HUES6 (cell line): ENCODE results near the gene EPB41L5.
"Not testable (repeated sequence)": the region's sequence is repeated elsewhere in the genome, so short reads cannot be mapped to it uniquely, and the experiment has no call there.

Experiments
- H3K27ac ChIP-seq: 2 replicates; pipeline ENCODE4 v1.7.0; 2013; ENCODE audit warnings: low read depth, mild to moderate bottlenecking, low read length, inconsistent platforms
- H3K27me3 ChIP-seq: 2 replicates; pipeline ENCODE4 v1.6.1; 2013; ENCODE audit warnings: low read length; ENCODE audit not compliant: control insufficient read depth, insufficient read depth
- H3K36me3 ChIP-seq: 2 replicates; pipeline ENCODE4 v1.6.1; 2013; ENCODE audit warnings: low read length; ENCODE audit not compliant: control insufficient read depth, insufficient read depth
- H3K4me1 ChIP-seq: 2 replicates; pipeline ENCODE4 v1.6.1; 2013; ENCODE audit warnings: low read length; ENCODE audit not compliant: control insufficient read depth, insufficient read depth
- H3K4me3 ChIP-seq: 2 replicates; pipeline ENCODE4 v1.5.1; 2013; ENCODE audit warnings: low read depth, low read length
- H3K9ac ChIP-seq: one replicate; pipeline ENCODE4 v1.6.1; 2013; ENCODE audit warnings: mild to moderate bottlenecking, low read length
- H3K9me3 ChIP-seq: 2 replicates; pipeline ENCODE4 v1.6.1; 2013; ENCODE audit warnings: low read depth, low read length; ENCODE audit not compliant: control insufficient read depth, insufficient read depth

The EPB41L5 gene

GRCh38 chr2:120053891-120054290, 41.0 kb downstream of the EPB41L5 start:
- H3K9ac ChIP-seq = no peak overlapping the region
- H3K4me1 ChIP-seq = no peaks in the 10 kb centered on the region
- peaks cover 24% of the 10 kb centered on the region for H3K9me3 ChIP-seq
- H3K4me3 ChIP-seq = no peak overlapping the region
- no peak overlapping the region for H3K27ac ChIP-seq
- H3K27me3 ChIP-seq = no peaks in the 10 kb centered on the region
- peaks cover 15% of the 10 kb centered on the region for H3K36me3 ChIP-seq

- Histone ChIP-seq H3K4me3 (no peak overlapping the region), H3K27me3 (no peaks in the 10 kb centered on the region), H3K9ac (no peak overlapping the region), H3K27ac (no peak overlapping the region), H3K36me3 (no peaks in the 10 kb centered on the region), H3K9me3 (no peaks in the 10 kb centered on the region), H3K4me1 (no peaks in the 10 kb centered on the region; the same call in 1 of the 2 replicates)
Measured at GRCh38 chr2:120059483-120059882, 46.6 kb downstream of the EPB41L5 start.

GRCh38 chr2:120060088-120060623, 47.3 kb downstream of the EPB41L5 start:
- no peaks in the 10 kb centered on the region for H3K9me3 ChIP-seq
- no peaks in the 10 kb centered on the region for H3K36me3 ChIP-seq
- H3K9ac ChIP-seq = no peak overlapping the region
- no peaks in the 10 kb centered on the region; the same call in 1 of the 2 replicates for H3K4me1 ChIP-seq
- no peak overlapping the region for H3K4me3 ChIP-seq
- H3K27me3 ChIP-seq = no peaks in the 10 kb centered on the region
- H3K27ac ChIP-seq = no peak overlapping the region

GRCh38 chr2:120064664-120065063, 51.8 kb downstream of the EPB41L5 start:
- no peaks in the 10 kb centered on the region for H3K27me3 ChIP-seq
- no peaks in the 10 kb centered on the region for H3K9me3 ChIP-seq
- H3K36me3 ChIP-seq = no peaks in the 10 kb centered on the region
- H3K4me1 ChIP-seq = peaks cover 6% of the 10 kb centered on the region; the same call in 1 of the 2 replicates
- no peak overlapping the region for H3K9ac ChIP-seq
- H3K27ac ChIP-seq = no peak overlapping the region
- H3K4me3 ChIP-seq = no peak overlapping the region

GRCh38 chr2:120066800-120067547, 54.1 kb downstream of the EPB41L5 start:
- no peaks in the 10 kb centered on the region for H3K36me3 ChIP-seq
- H3K9me3 ChIP-seq = no peaks in the 10 kb centered on the region
- no peak overlapping the region for H3K27ac ChIP-seq
- H3K4me1 ChIP-seq = peaks cover 6% of the 10 kb centered on the region; the same call in 1 of the 2 replicates
- no peaks in the 10 kb centered on the region for H3K27me3 ChIP-seq
- H3K4me3 ChIP-seq = no peak overlapping the region
- no peak overlapping the region for H3K9ac ChIP-seq

GRCh38 chr2:120068040-120068658, 55.3 kb downstream of the EPB41L5 start:
- not testable (repeated sequence) for H3K27me3 ChIP-seq

GRCh38 chr2:120075545-120075944, 62.7 kb downstream of the EPB41L5 start:
- H3K27ac ChIP-seq = no peak overlapping the region
- H3K9ac ChIP-seq = no peak overlapping the region
- no peaks in the 10 kb centered on the region for H3K4me1 ChIP-seq
- no peaks in the 10 kb centered on the region for H3K27me3 ChIP-seq
- H3K9me3 ChIP-seq = no peaks in the 10 kb centered on the region
- no peak overlapping the region for H3K4me3 ChIP-seq
- H3K36me3 ChIP-seq = peaks cover 25% of the 10 kb centered on the region

More at GRCh38 chr2:120068040-120068658, 55.3 kb downstream of the EPB41L5 start:
- not testable (repeated sequence) for H3K4me3 ChIP-seq, H3K9ac ChIP-seq, H3K9me3 ChIP-seq, H3K4me1 ChIP-seq, H3K36me3 ChIP-seq, H3K27ac ChIP-seq

GRCh38 chr2:120077896-120078295, 65.0 kb downstream of the EPB41L5 start:
- Histone ChIP-seq H3K9ac (no peak overlapping the region), H3K36me3 (peaks cover 25% of the 10 kb centered on the region), H3K9me3 (no peaks in the 10 kb centered on the region), H3K27me3 (no peaks in the 10 kb centered on the region), H3K4me3 (no peak overlapping the region), H3K27ac (no peak overlapping the region), H3K4me1 (no peaks in the 10 kb centered on the region)

- no peak overlapping the region for H3K4me3 ChIP-seq
- no peaks in the 10 kb centered on the region for H3K27me3 ChIP-seq
- no peak overlapping the region for H3K9ac ChIP-seq
- no peaks in the 10 kb centered on the region for H3K4me1 ChIP-seq
- H3K36me3 ChIP-seq = peaks cover 25% of the 10 kb centered on the region
- H3K9me3 ChIP-seq = no peaks in the 10 kb centered on the region
- H3K27ac ChIP-seq = no peak overlapping the region
Measured at GRCh38 chr2:120079647-120080046, 66.8 kb downstream of the EPB41L5 start.

GRCh38 chr2:120091436-120091835, 78.6 kb downstream of the EPB41L5 start:
- H3K4me1 ChIP-seq = no peaks in the 10 kb centered on the region
- H3K4me3 ChIP-seq = no peak overlapping the region
- H3K9ac ChIP-seq = no peak overlapping the region
- peaks cover 37% of the 10 kb centered on the region for H3K36me3 ChIP-seq
- no peaks in the 10 kb centered on the region for H3K27me3 ChIP-seq
- H3K9me3 ChIP-seq = no peaks in the 10 kb centered on the region
- H3K27ac ChIP-seq = no peak overlapping the region

GRCh38 chr2:120094795-120095194, 81.9 kb downstream of the EPB41L5 start:
- Histone ChIP-seq H3K4me1 (no peaks in the 10 kb centered on the region), H3K27ac (no peak overlapping the region), H3K27me3 (no peaks in the 10 kb centered on the region), H3K4me3 (no peak overlapping the region), H3K9me3 (no peaks in the 10 kb centered on the region), H3K36me3 (peaks cover 34% of the 10 kb centered on the region), H3K9ac (no peak overlapping the region)
